Glutamatergic neuron (in vitro differentiated cells): ENCODE results near the gene CD209. TPM values are rescaled to one million over a fixed set of nuclear protein-coding genes. Genes with fewer than 3 reads are reported as not detected.

Source experiments
- DNase-seq: peaks from one replicate; pipeline ENCODE4 v3.0.0; 2022
- H3K27ac Mint-ChIP-seq: one replicate; pipeline ENCODE4 v1.8.0; 2020; ENCODE audit warnings: mild to moderate bottlenecking, mixed read lengths, inconsistent platforms; ENCODE audit not compliant: unreplicated experiment
- H3K27me3 Mint-ChIP-seq: one replicate; pipeline ENCODE4 v1.8.0; 2020; ENCODE audit warnings: mild to moderate bottlenecking, moderate library complexity, mixed read lengths, inconsistent platforms; ENCODE audit not compliant: unreplicated experiment
- H3K36me3 Mint-ChIP-seq: one replicate; pipeline ENCODE4 v1.8.0; 2020; ENCODE audit warnings: mild to moderate bottlenecking, mixed read lengths, inconsistent platforms; ENCODE audit not compliant: unreplicated experiment
- H3K4me1 Mint-ChIP-seq: one replicate; pipeline ENCODE4 v1.8.0; 2020; ENCODE audit warnings: mild to moderate bottlenecking, low read depth, mixed read lengths, inconsistent platforms; ENCODE audit not compliant: unreplicated experiment
- H3K4me3 Mint-ChIP-seq: one replicate; pipeline ENCODE4 v1.8.0; 2020; ENCODE audit warnings: mild to moderate bottlenecking, mixed read lengths, inconsistent platforms; ENCODE audit not compliant: unreplicated experiment
- H3K9me3 Mint-ChIP-seq: one replicate; pipeline ENCODE4 v1.8.0; 2020; ENCODE audit warnings: mild to moderate bottlenecking, moderate library complexity, mixed read lengths, inconsistent platforms; ENCODE audit not compliant: unreplicated experiment
- total RNA-seq: library from RNA; stranded (reverse); fragmentation: NEBNext Ultra II Directional; extraction: Animal tissue kit (Norgen Biotek cat#: 25700); gene quantifications from one replicate; pipeline ENCODE4 v1.2.1, GENCODE V29; 2021; ENCODE audit not compliant: unreplicated experiment
- TF ChIP-seq, protein P1 (sequence below): fragments of 200-600 bp; sonication (generic); IDR thresholded peaks from one replicate; pipeline ENCODE4 v1.5.0; 2021; ENCODE audit not compliant: partially characterized antibody, unreplicated experiment

Gene CD209
- total RNA-seq, 1 donor from 2014 or later, result not detected

DNA sequence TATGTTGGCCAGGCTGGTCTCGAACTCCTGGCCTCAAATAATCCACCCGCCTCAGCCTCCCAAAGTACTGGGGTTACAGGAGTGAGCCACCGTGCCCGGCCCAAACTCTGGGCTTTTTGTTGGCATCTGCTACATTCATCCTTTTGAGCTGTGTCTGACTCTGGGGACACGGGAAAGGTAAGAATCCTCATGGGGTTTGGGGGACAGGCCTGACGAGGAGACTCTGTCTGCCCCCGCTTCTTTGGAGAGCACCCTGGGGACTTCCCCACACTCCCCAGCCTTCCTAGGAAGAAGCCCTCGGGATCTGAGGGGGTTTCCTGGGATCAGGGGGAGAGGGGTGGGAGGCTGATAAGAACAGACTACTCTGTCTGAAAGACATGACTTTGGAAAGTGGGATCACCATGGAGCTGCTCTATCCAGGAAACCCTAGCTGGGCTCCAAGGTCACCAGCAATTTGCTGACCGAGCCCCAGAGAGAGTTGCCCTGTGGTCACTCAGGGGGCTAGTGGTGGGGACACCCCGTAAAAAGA, 37.3 kb downstream of the CD209 start:
- TF ChIP-seq, protein P1, sequence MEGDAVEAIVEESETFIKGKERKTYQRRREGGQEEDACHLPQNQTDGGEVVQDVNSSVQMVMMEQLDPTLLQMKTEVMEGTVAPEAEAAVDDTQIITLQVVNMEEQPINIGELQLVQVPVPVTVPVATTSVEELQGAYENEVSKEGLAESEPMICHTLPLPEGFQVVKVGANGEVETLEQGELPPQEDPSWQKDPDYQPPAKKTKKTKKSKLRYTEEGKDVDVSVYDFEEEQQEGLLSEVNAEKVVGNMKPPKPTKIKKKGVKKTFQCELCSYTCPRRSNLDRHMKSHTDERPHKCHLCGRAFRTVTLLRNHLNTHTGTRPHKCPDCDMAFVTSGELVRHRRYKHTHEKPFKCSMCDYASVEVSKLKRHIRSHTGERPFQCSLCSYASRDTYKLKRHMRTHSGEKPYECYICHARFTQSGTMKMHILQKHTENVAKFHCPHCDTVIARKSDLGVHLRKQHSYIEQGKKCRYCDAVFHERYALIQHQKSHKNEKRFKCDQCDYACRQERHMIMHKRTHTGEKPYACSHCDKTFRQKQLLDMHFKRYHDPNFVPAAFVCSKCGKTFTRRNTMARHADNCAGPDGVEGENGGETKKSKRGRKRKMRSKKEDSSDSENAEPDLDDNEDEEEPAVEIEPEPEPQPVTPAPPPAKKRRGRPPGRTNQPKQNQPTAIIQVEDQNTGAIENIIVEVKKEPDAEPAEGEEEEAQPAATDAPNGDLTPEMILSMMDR, result no peak

DNA sequence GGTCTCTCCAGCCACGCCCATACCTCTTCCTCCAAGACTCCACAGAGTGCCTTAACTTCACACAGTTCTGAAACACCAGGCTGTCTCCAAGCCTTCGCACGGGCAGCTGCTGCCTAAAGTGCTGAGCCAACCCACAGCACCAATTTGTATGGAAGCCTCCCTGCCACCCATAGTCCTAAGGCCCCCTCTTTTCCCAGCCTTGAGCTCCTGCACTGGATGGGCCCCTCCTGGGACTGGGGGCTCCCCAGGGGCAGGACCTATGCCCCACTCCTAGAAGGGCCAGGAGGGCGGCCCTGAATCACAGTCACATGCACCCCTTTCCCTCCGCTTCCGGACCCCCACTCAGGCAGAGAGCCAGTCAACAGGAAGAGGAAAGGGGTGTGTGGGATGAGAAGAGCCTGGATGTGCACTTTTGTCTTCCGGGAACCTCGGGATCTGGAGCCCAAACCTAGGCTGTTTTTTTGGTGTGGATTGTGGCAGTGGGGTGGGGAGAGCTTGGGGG, 40.3 kb downstream of the CD209 start:
- H3K27me3 Mint-ChIP-seq, result peaks cover 7% of the 10 kb centered on the region
- no peaks in the 10 kb centered on the region for H3K4me1 Mint-ChIP-seq
- H3K9me3 Mint-ChIP-seq, result peaks cover 7% of the 10 kb centered on the region
- no peaks in the 10 kb centered on the region for H3K36me3 Mint-ChIP-seq
- H3K4me3 Mint-ChIP-seq, result no peak overlapping the region
- H3K27ac Mint-ChIP-seq, result no peak overlapping the region
- DNase-seq, result no peak
- TF ChIP-seq, protein P1, result no peak

More for the DNA sequence above, 37.3 kb downstream of the CD209 start:
- peaks cover 7% of the 10 kb centered on the region for H3K9me3 Mint-ChIP-seq
- peaks cover 2% of the 10 kb centered on the region for H3K27me3 Mint-ChIP-seq
- H3K4me3 Mint-ChIP-seq, result no peak overlapping the region
- H3K27ac Mint-ChIP-seq, result no peak overlapping the region
- DNase-seq, result no peak
- no peaks in the 10 kb centered on the region for H3K4me1 Mint-ChIP-seq
- no peaks in the 10 kb centered on the region for H3K36me3 Mint-ChIP-seq

DNA sequence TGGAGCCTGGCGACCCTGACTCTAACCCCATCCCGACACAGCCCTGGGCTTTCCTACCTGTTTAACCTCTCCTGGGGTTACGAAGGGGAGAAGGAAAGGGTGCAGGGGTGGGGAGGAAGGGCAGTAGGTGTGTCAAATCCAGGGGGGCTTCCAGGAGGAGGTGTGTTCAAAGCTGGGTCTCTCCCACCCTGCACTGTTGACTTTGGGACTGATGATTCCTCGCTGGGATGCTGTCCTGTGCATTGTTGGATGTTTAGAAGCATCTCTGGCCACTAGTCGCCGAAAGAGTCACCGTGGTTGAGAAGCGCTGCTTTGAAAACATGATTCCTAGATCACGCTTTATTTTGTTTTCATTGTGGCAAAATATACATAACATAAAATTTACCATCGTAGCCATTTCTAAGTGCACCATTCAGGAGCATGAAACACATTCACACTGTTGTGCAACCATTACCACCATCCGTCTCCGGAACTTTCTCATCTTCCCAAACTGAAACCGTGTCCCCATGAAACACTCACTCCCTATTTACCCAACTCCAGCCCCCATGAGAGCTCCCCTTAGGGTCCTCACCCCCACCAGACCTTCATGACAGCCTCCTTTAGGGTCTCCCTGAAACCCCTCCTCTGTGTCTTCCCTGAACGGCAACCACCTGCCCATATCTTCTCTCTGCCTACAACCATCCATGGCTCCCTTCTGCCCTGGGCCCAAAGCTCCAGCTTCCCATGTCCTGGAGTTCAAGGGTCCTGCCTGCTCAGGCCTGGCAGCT, 41.0 kb downstream of the CD209 start:
- peaks cover 7% of the 10 kb centered on the region for H3K9me3 Mint-ChIP-seq
- peaks cover 7% of the 10 kb centered on the region for H3K27me3 Mint-ChIP-seq
- no peak overlapping the region for H3K4me3 Mint-ChIP-seq
- H3K36me3 Mint-ChIP-seq, result no peaks in the 10 kb centered on the region
- no peak for DNase-seq
- H3K4me1 Mint-ChIP-seq, result no peaks in the 10 kb centered on the region
- TF ChIP-seq, protein P1, result no peak
- H3K27ac Mint-ChIP-seq, result peak overlapping the region; percentile 44

DNA sequence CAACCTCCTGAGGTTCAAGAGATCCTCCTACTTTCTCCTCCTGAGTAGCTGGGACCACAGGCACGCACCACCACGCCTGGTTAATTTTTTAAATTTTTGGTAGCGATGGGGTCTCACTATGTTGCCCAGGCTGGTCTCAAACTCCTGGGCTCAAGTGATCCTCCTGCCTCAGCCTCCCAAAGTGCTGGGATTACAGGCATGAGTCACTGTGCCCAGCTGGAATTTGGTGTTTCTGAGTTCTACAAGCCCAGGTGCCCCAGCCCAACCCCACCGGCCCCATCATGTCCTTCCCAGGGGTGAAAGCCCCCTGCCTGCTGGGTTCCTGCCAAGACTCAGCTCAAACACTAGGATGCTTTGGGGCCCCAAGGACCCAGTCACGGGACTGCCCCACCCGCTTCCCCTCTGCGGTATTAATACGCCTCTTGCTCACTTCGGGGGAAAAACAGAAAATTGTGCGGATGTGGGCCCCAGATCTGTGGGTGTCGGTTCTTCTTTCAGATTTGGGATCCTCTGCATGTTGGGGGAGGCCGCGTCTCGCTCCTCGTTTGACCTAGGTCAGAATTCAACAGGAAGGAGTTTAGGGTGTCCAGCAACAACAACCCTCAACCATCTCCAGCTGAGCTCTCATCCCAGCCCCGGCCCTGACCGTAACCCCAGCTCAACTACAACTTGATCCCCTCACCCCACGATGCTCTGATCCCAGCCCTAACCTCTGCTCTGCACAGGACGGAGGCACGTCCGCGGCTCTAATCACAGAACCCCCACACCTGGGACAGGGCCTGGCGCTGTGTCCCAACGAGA, 41.7 kb downstream of the CD209 start:
- DNase-seq, result no peak
- no peaks in the 10 kb centered on the region for H3K36me3 Mint-ChIP-seq
- no peak overlapping the region for H3K4me3 Mint-ChIP-seq
- H3K9me3 Mint-ChIP-seq, result peaks cover 7% of the 10 kb centered on the region
- no peaks in the 10 kb centered on the region for H3K4me1 Mint-ChIP-seq
- H3K27me3 Mint-ChIP-seq, result peaks cover 7% of the 10 kb centered on the region
- TF ChIP-seq, protein P1, result no peak
- H3K27ac Mint-ChIP-seq, result no peak overlapping the region
